MCF 10A (cell line): ENCODE data around the gene SMYD1. TPM values are rescaled to one million over a fixed set of nuclear protein-coding genes. Genes with fewer than 3 reads are reported as not detected.
"Not testable (repeated sequence)": the region's sequence is repeated elsewhere in the genome, so short reads cannot be mapped to it uniquely, and the experiment has no call there.

Source experiments
- BruUV-seq: library from RNA; stranded (reverse); fragments of 400-500 nt; replicated peaks from 2 replicates; lab custom pipeline; 2021; lab: Mats Ljungman, UMichigan
- CTCF ChIA-PET: fragments of 300-600 bp; sonication (Branson Sonifier 250); formaldehyde crosslinking; extraction: SDS; loops from one replicate; lab custom pipeline; 2021; ENCODE audit warnings: antibody characterized with exemption, inconsistent platforms; lab: Yijun Ruan, JAX
- POLR2A ChIA-PET: fragments of 300-600, 350-650 bp; sonication (Branson Sonifier 250); formaldehyde crosslinking; extraction: SDS; loops from one replicate; lab custom pipeline; 2020; ENCODE audit warnings: antibody characterized with exemption, inconsistent platforms; lab: Yijun Ruan, JAX
- DNase-seq: peaks from one replicate; pipeline ENCODE4 v3.0.0-alpha.2; 2018; ENCODE audit not compliant: unreplicated experiment
- H3K27ac Mint-ChIP-seq: one replicate; pipeline ENCODE4 v1.8.0; 2022; ENCODE audit warnings: mild to moderate bottlenecking, low read depth, mixed read lengths; ENCODE audit not compliant: unreplicated experiment
- H3K27me3 Mint-ChIP-seq: one replicate; pipeline ENCODE4 v1.8.0; 2022; ENCODE audit warnings: mixed read lengths; ENCODE audit not compliant: insufficient read depth, unreplicated experiment
- H3K36me3 Mint-ChIP-seq: one replicate; pipeline ENCODE4 v1.8.0; 2022; ENCODE audit warnings: mild to moderate bottlenecking, moderate library complexity, mixed read lengths; ENCODE audit not compliant: insufficient read depth, unreplicated experiment
- H3K4me1 Mint-ChIP-seq: one replicate; pipeline ENCODE4 v1.8.0; 2022; ENCODE audit warnings: mixed read lengths; ENCODE audit not compliant: insufficient read depth, unreplicated experiment
- H3K4me3 Mint-ChIP-seq: one replicate; pipeline ENCODE4 v1.8.0; 2022; ENCODE audit warnings: mild to moderate bottlenecking, moderate library complexity, mixed read lengths; ENCODE audit not compliant: unreplicated experiment
- H3K9me3 Mint-ChIP-seq: one replicate; pipeline ENCODE4 v1.8.0; 2022; ENCODE audit warnings: mixed read lengths; ENCODE audit not compliant: unreplicated experiment
- intact Hi-C: fragments of 100-400 bp; cut with micrococcal nuclease; formaldehyde crosslinking; loops from 2 replicates; pipeline ENCODE4 v1.14.1; 2022
- total RNA-seq: library from RNA; stranded (reverse); gene quantifications from 2 replicates; pipeline ENCODE4 v1.2.3, GENCODE V29; 2022
- TF ChIP-seq, protein P1 (sequence below): fragments of 200-600 bp; IDR thresholded peaks from one replicate; pipeline ENCODE4 v1.8.0; 2022; ENCODE audit warnings: antibody characterized with exemption, mild to moderate bottlenecking; ENCODE audit not compliant: unreplicated experiment

SMYD1 gene
- total RNA-seq, 1 experiment from 2014 or later = not detected

DNA sequence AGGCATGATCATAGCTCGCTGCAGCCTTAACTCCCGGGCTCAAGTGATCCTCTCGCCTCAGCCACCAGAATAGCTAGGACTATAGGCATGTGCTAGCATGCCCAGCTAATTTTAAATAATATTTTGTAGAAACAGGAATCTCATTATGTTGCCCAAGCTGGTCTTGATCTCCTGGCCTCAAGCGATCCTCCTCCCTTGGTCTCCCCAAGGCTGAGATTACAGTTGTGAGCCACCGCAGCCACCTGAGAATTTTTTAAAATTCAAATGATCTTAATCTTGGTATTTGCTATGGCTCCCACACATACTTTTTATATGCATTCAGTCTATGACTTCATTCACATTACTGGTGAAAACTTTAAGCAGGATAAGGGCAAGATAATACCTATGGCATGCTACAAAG is 25.1 kb upstream of the SMYD1 start:
- DNase-seq = no peak
- BruUV-seq = no TSS peak
- Mint-ChIP-seq H3K27me3 (no peaks in the 10 kb centered on the region), H3K27ac (no peak overlapping the region), H3K4me1 (peaks cover 20% of the 10 kb centered on the region), H3K36me3 (no peaks in the 10 kb centered on the region), H3K4me3 (no peak overlapping the region), H3K9me3 (no peaks in the 10 kb centered on the region)
- ChIA-PET CTCF (interaction anchor here (0.6 kb wide), 2 partner anchors 19 to 118 kb away, joined by 3 read pairs; no protein-coding TSS in a partner anchor), POLR2A (interaction anchor here (0.6 to 1.4 kb wide), 4 partner anchors 8 to 419 kb away, joined by 3 to 5 read pairs (median 4); no protein-coding TSS in a partner anchor)
- TF ChIP-seq, protein P1, sequence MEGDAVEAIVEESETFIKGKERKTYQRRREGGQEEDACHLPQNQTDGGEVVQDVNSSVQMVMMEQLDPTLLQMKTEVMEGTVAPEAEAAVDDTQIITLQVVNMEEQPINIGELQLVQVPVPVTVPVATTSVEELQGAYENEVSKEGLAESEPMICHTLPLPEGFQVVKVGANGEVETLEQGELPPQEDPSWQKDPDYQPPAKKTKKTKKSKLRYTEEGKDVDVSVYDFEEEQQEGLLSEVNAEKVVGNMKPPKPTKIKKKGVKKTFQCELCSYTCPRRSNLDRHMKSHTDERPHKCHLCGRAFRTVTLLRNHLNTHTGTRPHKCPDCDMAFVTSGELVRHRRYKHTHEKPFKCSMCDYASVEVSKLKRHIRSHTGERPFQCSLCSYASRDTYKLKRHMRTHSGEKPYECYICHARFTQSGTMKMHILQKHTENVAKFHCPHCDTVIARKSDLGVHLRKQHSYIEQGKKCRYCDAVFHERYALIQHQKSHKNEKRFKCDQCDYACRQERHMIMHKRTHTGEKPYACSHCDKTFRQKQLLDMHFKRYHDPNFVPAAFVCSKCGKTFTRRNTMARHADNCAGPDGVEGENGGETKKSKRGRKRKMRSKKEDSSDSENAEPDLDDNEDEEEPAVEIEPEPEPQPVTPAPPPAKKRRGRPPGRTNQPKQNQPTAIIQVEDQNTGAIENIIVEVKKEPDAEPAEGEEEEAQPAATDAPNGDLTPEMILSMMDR = no peak
- intact Hi-C loops = no loop called here

DNA sequence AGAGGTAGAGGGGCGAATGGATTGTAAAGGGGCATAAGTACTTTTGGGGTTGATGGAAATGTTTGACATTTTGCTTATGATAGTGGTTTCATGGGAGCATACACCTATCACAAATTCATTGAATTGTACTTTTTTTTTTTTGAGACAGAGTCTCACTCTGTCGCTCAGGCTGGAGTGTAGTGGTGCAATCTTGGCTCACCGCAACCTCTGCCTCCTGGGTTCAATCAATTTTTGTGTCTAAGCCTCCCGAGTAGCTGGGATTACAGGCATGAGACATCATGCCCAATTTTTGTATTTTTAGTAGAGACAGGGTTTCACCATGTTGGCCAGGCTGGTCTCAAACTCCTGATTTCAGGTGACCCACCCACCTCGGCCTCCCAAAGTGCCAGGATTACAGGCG is 22.1 kb upstream of the SMYD1 start:
- H3K36me3 Mint-ChIP-seq, DNase-seq, H3K4me3 Mint-ChIP-seq, intact Hi-C loops, H3K27ac Mint-ChIP-seq, H3K9me3 Mint-ChIP-seq, BruUV-seq, H3K27me3 Mint-ChIP-seq: not testable (repeated sequence)
- ChIA-PET POLR2A (interaction anchor here (0.6 to 2.1 kb wide), 2 partner anchors 9 to 1258 kb away, joined by 3 to 8 read pairs; no protein-coding TSS in a partner anchor), CTCF (interaction anchor here (0.6 to 2.7 kb wide), 4 partner anchors 9 to 16 kb away, joined by 3 to 12 read pairs (median 6); no protein-coding TSS in a partner anchor)
- peaks cover 10% of the 10 kb centered on the region for H3K4me1 Mint-ChIP-seq

DNA sequence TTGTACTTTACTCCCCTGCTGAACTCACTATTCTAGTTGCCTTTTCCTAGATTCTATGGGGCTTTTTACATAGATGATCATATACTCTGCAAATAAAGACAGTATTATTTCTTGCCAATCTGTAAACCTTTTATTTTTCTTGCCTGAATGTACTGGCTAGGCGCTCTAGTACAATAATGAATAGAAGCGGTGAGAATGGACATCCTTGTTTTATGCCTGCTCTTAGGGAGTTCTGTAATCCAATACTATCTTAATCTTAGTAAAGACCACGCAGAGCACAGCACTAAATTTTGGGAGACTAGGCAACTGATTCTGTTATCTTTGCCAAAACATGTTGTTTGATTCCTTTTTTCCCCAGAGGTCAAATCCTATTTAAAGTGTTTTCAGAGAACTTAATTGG is 19.1 kb upstream of the SMYD1 start:
- H3K27me3 Mint-ChIP-seq = no peaks in the 10 kb centered on the region
- H3K27ac Mint-ChIP-seq = no peak overlapping the region
- H3K36me3 Mint-ChIP-seq = peaks cover 15% of the 10 kb centered on the region
- TF ChIP-seq, protein P1 = no peak
- intact Hi-C loops = no loop called here
- DNase-seq = no peak
- H3K4me3 Mint-ChIP-seq = no peak overlapping the region
- H3K9me3 Mint-ChIP-seq = no peaks in the 10 kb centered on the region
- BruUV-seq = no TSS peak
- ChIA-PET CTCF (interaction anchor here (4.0 kb wide), 1 partner anchor 12 kb away, joined by 26 read pairs; no protein-coding TSS in a partner anchor), POLR2A (interaction anchor here (1.0 kb wide), 1 partner anchor 9 kb away, joined by 4 read pairs; no protein-coding TSS in a partner anchor)
- H3K4me1 Mint-ChIP-seq = peaks cover 7% of the 10 kb centered on the region

DNA sequence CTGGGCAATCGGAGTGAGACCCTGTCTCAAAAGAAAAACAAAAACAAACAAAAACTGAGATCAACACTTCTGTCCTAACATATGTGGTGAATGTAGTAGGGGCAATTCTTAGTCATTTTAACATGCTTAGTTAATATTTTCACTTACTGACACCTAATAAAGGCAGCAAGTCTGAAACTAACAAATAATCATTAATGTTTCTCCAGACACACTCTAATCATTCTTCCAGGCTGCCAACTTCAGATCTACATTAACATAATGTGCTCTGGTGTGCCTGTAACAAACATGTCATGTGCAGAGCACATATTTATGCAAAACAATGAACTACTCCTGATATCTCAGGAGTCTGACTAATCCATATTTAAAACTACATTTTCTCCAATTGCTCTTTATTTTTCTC is 18.0 kb upstream of the SMYD1 start:
- no TSS peak for BruUV-seq
- no peaks in the 10 kb centered on the region for H3K9me3 Mint-ChIP-seq
- peaks cover 17% of the 10 kb centered on the region for H3K4me1 Mint-ChIP-seq
- H3K36me3 Mint-ChIP-seq = peaks cover 17% of the 10 kb centered on the region
- intact Hi-C loops = no loop called here
- H3K27me3 Mint-ChIP-seq = no peaks in the 10 kb centered on the region
- no peak overlapping the region for H3K27ac Mint-ChIP-seq
- no peak overlapping the region for H3K4me3 Mint-ChIP-seq
- no peak for DNase-seq
- CTCF ChIA-PET = interaction anchor here (0.6 to 4.0 kb wide), 3 partner anchors 11 to 110 kb away, joined by 3 to 26 read pairs (median 5); no protein-coding TSS in a partner anchor
- POLR2A ChIA-PET = interaction anchor here (0.7 kb wide), 1 partner anchor 595 kb away, joined by 3 read pairs; no protein-coding TSS in a partner anchor
- TF ChIP-seq, protein P1 = no peak
